ENCODE results near the gene PHACTR3.

PHACTR3 gene

DNA sequence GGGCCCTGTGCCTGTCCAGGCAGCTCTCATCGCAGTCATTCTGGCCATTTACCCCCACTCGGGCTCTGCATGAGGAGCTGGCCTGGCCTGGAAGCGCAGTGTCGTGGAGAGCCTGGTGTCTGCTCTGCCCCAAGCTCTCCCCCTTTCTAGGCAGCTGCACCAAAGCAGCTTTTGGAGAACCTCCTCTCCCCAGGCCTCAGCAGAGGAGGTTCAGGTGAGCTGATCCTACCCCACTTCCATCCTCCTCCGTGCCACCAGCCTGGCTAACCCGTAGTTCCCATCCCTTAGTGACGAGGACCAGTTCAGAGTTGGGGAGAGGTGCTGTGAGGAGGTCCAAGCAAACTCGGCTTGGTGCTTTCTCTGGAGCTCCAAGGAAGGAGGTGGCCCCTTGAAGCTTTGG, 30.5 kb upstream of the PHACTR3 start:
- H3K4me3 ChIP-seq (ENCODE audit: low read depth, low read length) = no peak overlapping the region
- DNase-seq (ENCODE audit: low read depth) = no peak
- TF ChIP-seq CTCF (conservative IDR thresholded peaks at IDR 0.05; ENCODE audit: low read depth, low read length) = no peak

DNA sequence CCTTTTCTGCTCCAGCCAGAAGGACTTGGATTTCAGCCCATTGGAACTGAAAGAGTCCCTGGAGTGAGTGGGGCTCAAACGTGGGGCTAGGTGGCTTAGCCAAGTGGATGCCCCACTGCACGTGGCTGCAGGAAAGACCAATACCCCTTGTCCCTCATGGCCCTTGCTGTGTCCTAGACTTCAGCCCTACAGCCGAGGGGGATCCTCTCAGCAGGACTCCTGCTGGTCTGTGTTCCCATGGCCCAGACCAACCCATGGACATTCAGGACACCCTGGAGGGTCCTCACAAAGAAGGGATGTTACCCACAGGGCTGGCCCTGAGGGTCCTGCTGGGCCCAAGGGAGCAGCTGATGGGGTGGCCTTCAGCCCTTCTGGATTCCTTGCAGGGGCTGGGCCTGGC, 30.0 kb upstream of the PHACTR3 start:
- DNase-seq (ENCODE audit: low read depth) = no peak
- no peak for TF ChIP-seq CTCF (conservative IDR thresholded peaks at IDR 0.05; ENCODE audit: low read depth, low read length)
- H3K4me3 ChIP-seq (ENCODE audit: low read depth, low read length) = no peak overlapping the region

- TF ChIP-seq CTCF (conservative IDR thresholded peaks at IDR 0.05; ENCODE audit: low read depth, low read length) = no peak
- H3K4me3 ChIP-seq (ENCODE audit: low read depth, low read length) = no peak overlapping the region
- DNase-seq (ENCODE audit: low read depth) = no peak
These were observed 29.1 kb upstream of the PHACTR3 start for GRCh38 chr20:59575216-59575615.

DNA sequence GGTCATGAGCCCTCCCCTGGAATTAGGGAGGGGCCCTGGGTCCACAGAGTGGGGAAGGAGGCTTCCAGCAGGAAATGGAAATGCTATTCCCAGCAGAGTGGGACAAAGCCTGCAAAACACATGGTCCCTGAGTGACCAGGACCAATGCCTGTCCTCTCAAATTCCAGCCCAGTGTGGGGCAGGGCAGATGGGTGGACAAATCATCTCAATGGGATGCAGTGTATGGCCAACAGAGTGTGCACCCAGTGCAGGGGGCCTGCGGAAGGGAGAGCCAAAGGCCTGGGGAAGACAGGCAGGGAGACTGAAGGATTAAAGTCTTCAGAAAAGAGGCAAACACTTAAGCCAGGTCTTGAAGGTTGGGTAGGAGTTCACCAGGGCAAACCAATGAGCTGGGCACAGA, 28.7 kb upstream of the PHACTR3 start:
- H3K4me3 ChIP-seq (ENCODE audit: low read depth, low read length) = no peak overlapping the region
- no peak for TF ChIP-seq CTCF (conservative IDR thresholded peaks at IDR 0.05; ENCODE audit: low read depth, low read length)
- no peak for DNase-seq (ENCODE audit: low read depth)

GRCh38 chr20:59576216-59576953, 28.0 kb upstream of the PHACTR3 start:
- no peak for DNase-seq (ENCODE audit: low read depth)
- no peak overlapping the region for H3K4me3 ChIP-seq (ENCODE audit: low read depth, low read length)
- no peak for TF ChIP-seq CTCF (conservative IDR thresholded peaks at IDR 0.05; ENCODE audit: low read depth, low read length)

GRCh38 chr20:59577037-59577808, 27.1 kb upstream of the PHACTR3 start:
- no peak for DNase-seq (ENCODE audit: low read depth)
- H3K4me3 ChIP-seq (ENCODE audit: low read depth, low read length) = no peak overlapping the region
- TF ChIP-seq CTCF (conservative IDR thresholded peaks at IDR 0.05; ENCODE audit: low read depth, low read length) = no peak

Measured in choroid plexus epithelial cell (primary cell).